Panc1 (cell line): Measurements from ENCODE around the gene CATSPER3.

Source experiments
- POLR2AphosphoS5 ChIP-seq: IDR thresholded peaks from 2 replicates; pipeline ENCODE4 v1.6.1; 2012; ENCODE audit warnings: mild to moderate bottlenecking, low read depth, low read length, moderate library complexity
- TCF7L2 ChIP-seq: IDR thresholded peaks from 2 replicates; pipeline ENCODE4 v1.6.1; 2011; ENCODE audit warnings: mild to moderate bottlenecking, low read depth, low read length, inconsistent platforms
- TF ChIP-seq, protein P1 (sequence below): fragments of 450-650 bp; IDR thresholded peaks from 2 replicates; pipeline ENCODE4 v1.5.1; 2017; ENCODE audit warnings: mild to moderate bottlenecking

DNA sequence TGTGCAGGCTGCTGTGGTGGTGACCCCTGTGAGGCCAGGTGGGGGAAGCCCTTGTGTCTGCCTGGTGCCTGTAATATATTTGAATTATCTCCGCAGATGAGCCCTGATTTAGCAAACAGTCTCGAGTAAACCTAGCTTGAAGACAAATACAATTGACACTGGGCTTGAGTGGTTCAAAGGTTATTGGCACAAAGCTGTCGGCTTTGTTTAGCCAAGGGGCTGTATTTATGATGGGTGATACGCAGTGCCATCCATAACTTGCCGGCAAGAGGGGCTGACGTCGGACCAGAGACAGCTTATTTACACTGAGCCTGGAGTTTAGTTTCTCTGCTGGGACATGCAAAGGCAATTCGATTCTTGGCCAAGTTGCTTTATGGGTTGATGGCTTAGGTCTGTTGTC is 86.3 kb downstream of the CATSPER3 start:
- no peak for TF ChIP-seq POLR2AphosphoS5
- no peak for TF ChIP-seq TCF7L2
- TF ChIP-seq, protein P1, sequence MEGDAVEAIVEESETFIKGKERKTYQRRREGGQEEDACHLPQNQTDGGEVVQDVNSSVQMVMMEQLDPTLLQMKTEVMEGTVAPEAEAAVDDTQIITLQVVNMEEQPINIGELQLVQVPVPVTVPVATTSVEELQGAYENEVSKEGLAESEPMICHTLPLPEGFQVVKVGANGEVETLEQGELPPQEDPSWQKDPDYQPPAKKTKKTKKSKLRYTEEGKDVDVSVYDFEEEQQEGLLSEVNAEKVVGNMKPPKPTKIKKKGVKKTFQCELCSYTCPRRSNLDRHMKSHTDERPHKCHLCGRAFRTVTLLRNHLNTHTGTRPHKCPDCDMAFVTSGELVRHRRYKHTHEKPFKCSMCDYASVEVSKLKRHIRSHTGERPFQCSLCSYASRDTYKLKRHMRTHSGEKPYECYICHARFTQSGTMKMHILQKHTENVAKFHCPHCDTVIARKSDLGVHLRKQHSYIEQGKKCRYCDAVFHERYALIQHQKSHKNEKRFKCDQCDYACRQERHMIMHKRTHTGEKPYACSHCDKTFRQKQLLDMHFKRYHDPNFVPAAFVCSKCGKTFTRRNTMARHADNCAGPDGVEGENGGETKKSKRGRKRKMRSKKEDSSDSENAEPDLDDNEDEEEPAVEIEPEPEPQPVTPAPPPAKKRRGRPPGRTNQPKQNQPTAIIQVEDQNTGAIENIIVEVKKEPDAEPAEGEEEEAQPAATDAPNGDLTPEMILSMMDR, result no peak
